ENCODE data around the gene DUSP28. TPM values are rescaled to one million over a fixed set of nuclear protein-coding genes. Genes with fewer than 3 reads are reported as not detected.
"Not testable (repeated sequence)": the region's sequence is repeated elsewhere in the genome, so short reads cannot be mapped to it uniquely, and the experiment has no call there.

DUSP28 gene
- polyA plus RNA-seq, 1 donor, result 6.6 TPM

DNA sequence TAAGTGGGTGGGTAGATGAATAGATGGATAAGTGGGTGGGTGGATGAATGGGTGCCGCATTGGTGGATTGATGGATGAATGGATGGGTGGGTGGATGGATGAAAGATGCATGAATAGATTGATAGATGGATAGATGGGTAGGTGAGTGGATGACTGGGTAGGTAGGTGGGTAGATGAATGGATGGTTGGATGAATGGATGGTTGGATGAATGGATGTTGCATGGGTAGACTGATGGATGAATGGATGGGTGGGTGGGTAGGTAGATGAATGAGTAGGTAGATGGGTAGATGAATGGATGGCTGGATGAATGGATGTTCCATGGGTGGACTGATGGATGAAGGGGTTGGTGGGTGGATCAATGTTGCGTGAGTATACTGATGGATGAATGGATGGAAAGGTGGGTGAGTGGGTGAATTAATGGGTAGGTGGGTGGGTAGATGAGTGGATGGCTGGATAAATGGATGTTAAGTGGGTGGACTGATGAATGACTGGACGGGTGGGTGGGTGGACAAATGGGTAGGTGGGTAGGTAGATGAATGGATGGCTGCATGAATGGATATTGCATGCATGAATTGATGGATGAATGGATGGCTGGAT lies 32.9 kb upstream of the DUSP28 start:
- WGBS (ENCODE audit: insufficient coverage, low lambda C conversion rate), result 65% methylated on average over 2 of the region's 3 CpGs
- no peaks in the 10 kb centered on the region for H3K27me3 ChIP-seq (ENCODE audit: control insufficient read depth, insufficient read depth, low read length)
- H3K4me1 ChIP-seq (ENCODE audit: control insufficient read depth, insufficient read depth, low read length), result no peaks in the 10 kb centered on the region
- H3K4me3 ChIP-seq (ENCODE audit: low read length), result no peak overlapping the region
- peaks cover 38% of the 10 kb centered on the region for H3K36me3 ChIP-seq (ENCODE audit: control insufficient read depth, insufficient read depth, low read length)
- no peak overlapping the region for H3K27ac ChIP-seq (ENCODE audit: low read length)
- peaks cover 59% of the 10 kb centered on the region for H3K9me3 ChIP-seq (ENCODE audit: control insufficient read depth, low read depth, low read length)
- no peak for DNase-seq

DNA sequence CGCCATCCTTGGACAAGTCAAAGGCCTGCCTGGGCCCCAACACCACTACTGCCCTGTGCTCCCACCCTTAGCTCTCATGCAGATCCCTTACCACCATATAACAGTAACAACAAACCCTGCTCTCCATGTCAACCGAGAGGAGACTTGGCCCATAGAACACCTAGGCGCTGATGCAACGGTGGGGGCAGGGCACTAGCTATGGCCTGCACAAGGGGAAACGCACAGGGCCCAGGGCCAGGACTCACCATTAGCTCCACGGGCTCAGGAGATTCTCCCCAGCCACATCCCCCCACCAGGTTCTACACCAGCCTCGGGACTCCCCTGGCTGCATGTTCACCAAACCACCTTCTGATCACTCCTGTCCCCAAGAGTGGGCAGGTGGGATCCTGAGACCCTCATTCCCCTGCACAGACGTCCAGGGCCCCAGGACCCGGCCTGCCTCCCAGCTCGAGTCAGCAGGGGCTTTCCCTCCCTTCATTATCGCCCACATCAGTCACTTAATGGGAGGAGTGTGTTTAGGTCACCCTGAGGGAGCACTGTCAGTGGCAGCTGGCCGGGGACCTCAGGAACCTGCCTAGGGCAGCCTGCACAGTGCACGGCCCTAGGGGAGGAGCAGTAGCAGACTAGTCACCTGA lies 31.6 kb upstream of the DUSP28 start:
- Histone ChIP-seq H3K9me3 (ENCODE audit: control insufficient read depth, low read depth, low read length) (peaks cover 56% of the 10 kb centered on the region), H3K27ac (ENCODE audit: low read length) (no peak overlapping the region), H3K4me3 (ENCODE audit: low read length) (no peak overlapping the region), H3K36me3 (ENCODE audit: control insufficient read depth, insufficient read depth, low read length) (peaks cover 29% of the 10 kb centered on the region), H3K4me1 (ENCODE audit: control insufficient read depth, insufficient read depth, low read length) (no peaks in the 10 kb centered on the region), H3K27me3 (ENCODE audit: control insufficient read depth, insufficient read depth, low read length) (no peaks in the 10 kb centered on the region)
- DNase-seq, result no peak
- WGBS (ENCODE audit: insufficient coverage, low lambda C conversion rate), result no CpG with 5 or more reads among the region's 13 CpGs

DNA sequence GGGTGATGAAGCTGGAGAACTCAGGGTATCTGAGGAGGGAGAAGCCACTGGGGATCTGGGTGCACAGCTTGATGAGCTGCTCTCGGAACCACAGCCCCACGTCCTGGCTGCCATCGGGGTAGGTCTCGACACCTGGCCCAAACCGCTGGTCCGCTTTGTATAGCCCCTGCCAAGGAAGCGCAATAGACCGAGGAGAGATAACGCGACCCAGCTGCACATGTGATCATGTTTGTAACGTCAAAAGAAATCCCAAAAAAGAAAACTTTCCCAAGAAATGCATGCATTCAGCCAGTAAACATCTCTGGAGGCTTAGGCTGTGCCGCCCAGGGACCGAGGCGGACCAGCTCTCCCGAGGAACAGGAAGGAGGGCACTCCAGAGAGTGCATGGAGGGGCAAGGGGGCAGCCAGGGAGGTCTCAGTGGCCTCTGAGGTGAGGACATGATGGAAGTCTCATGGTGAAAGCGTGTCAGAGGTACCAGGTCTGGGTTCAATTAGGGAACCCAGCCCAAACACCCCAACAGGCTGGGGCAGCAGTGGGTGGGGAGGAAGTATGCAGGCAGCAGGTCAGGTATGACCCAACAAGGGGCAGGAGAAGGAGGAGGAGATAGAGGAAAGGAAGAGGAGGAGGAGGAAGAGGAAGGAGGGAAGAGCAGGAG lies 30.7 kb upstream of the DUSP28 start:
- Histone ChIP-seq H3K27ac (ENCODE audit: low read length) (no peak overlapping the region), H3K9me3 (ENCODE audit: control insufficient read depth, low read depth, low read length) (peaks cover 49% of the 10 kb centered on the region), H3K4me1 (ENCODE audit: control insufficient read depth, insufficient read depth, low read length) (no peaks in the 10 kb centered on the region), H3K4me3 (ENCODE audit: low read length) (no peak overlapping the region), H3K27me3 (ENCODE audit: control insufficient read depth, insufficient read depth, low read length) (no peaks in the 10 kb centered on the region), H3K36me3 (ENCODE audit: control insufficient read depth, insufficient read depth, low read length) (peaks cover 20% of the 10 kb centered on the region)
- no CpG with 5 or more reads among the region's 16 CpGs for WGBS (ENCODE audit: insufficient coverage, low lambda C conversion rate)
- DNase-seq, result no peak

DNA sequence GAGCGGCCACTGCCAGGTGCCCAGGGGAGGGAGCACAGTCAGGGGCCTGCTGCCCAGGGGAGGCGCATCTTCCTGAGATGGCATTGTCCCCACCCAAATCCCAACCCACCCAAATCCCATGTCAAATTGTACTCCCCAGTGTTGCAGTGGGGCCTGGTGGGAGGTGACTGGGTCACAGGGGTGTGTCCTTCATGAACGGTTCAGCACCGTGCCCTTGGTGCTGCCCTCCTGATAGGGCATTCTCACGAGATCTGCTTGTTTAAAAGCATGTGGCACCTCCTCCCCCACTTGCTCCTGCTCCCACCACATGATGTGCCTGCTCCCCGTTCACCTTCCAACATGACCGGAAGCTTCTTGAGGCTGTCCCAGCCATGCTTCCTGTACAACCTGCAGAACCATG lies 30.0 kb upstream of the DUSP28 start:
- H3K36me3 ChIP-seq (ENCODE audit: control insufficient read depth, insufficient read depth, low read length), result peaks cover 17% of the 10 kb centered on the region

DNA sequence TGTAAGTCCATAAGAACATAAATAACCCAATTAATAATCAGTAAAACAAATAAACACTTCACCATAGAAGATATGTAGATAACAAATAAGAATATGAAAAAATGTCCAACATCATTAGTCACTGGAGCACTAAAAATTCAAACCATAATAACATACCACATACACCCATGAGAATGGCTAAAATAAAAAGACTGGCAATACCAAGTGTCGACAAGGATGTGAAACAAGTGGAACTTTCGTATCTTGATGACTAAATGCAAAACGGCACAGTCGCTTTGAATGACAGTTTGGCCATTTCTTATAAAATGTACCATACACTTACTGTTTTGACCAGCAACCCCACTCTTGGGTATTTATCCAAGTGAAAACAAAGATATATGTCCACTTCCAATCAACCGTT lies 29.1 kb upstream of the DUSP28 start:
- no peaks in the 10 kb centered on the region for H3K27me3 ChIP-seq (ENCODE audit: control insufficient read depth, insufficient read depth, low read length)
- peaks cover 40% of the 10 kb centered on the region for H3K9me3 ChIP-seq (ENCODE audit: control insufficient read depth, low read depth, low read length)
- no peak for DNase-seq
- H3K27ac ChIP-seq (ENCODE audit: low read length), result no peak overlapping the region
- H3K4me3 ChIP-seq (ENCODE audit: low read length), result no peak overlapping the region
- no peaks in the 10 kb centered on the region for H3K4me1 ChIP-seq (ENCODE audit: control insufficient read depth, insufficient read depth, low read length)
- peaks cover 8% of the 10 kb centered on the region for H3K36me3 ChIP-seq (ENCODE audit: control insufficient read depth, insufficient read depth, low read length)
- whole genome bisulfite sequencing (ENCODE audit: insufficient coverage, low lambda C conversion rate), result 100% methylated on average over 5 of the region's 5 CpGs

More for the DNA sequence above, 30.0 kb upstream of the DUSP28 start:
- Histone ChIP-seq H3K4me1 (ENCODE audit: control insufficient read depth, insufficient read depth, low read length) (no peaks in the 10 kb centered on the region), H3K9me3 (ENCODE audit: control insufficient read depth, low read depth, low read length) (peaks cover 48% of the 10 kb centered on the region), H3K27me3 (ENCODE audit: control insufficient read depth, insufficient read depth, low read length) (no peaks in the 10 kb centered on the region), H3K4me3 (ENCODE audit: low read length) (no peak overlapping the region), H3K27ac (ENCODE audit: low read length) (no peak overlapping the region)
- WGBS (ENCODE audit: insufficient coverage, low lambda C conversion rate), result no CpG with 5 or more reads among the region's 7 CpGs
- no peak for DNase-seq

DNA sequence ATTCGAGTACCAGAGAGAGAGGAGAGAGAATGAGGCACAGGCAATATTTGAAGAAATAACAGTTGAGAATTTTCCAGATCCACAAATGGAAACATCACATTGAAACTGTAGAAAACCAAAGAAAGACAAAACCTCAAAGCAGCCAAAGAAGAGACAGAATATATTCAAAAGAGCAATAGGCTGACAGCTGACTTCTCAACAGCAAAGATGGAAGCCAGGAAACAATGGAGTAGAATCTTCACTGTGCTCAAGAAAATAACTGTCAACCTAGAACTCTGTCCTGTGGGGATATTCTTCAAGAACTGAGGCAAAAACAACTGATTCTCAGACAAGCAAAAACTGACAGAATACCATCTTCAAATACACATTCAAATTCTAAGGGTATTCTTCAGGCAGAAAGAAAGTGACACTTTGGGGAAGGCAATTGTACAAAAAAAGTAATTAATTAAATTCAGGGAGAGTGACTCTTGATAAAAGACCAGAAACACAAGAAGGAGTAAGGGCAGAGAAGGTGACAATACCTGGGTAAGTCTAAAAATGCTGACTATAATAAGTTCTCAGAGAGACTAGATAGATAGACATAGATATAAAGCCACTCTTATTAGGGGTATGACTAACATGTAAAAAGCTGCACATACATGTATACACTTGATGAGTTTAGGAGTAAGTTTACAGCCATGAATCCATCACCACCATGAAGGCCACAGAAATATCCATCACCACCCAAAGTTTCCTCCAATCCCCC lies 28.0 kb upstream of the DUSP28 start:
- no peaks in the 10 kb centered on the region for H3K27me3 ChIP-seq (ENCODE audit: control insufficient read depth, insufficient read depth, low read length)
- peaks cover 31% of the 10 kb centered on the region for H3K9me3 ChIP-seq (ENCODE audit: control insufficient read depth, low read depth, low read length)
- no peak overlapping the region for H3K27ac ChIP-seq (ENCODE audit: low read length)
- no peak for DNase-seq
- no peak overlapping the region for H3K4me3 ChIP-seq (ENCODE audit: low read length)
- H3K4me1 ChIP-seq (ENCODE audit: control insufficient read depth, insufficient read depth, low read length), result no peaks in the 10 kb centered on the region
- H3K36me3 ChIP-seq (ENCODE audit: control insufficient read depth, insufficient read depth, low read length), result peaks cover 5% of the 10 kb centered on the region
- WGBS (ENCODE audit: insufficient coverage, low lambda C conversion rate), result 100% methylated on average over 1 of the region's 1 CpG

DNA sequence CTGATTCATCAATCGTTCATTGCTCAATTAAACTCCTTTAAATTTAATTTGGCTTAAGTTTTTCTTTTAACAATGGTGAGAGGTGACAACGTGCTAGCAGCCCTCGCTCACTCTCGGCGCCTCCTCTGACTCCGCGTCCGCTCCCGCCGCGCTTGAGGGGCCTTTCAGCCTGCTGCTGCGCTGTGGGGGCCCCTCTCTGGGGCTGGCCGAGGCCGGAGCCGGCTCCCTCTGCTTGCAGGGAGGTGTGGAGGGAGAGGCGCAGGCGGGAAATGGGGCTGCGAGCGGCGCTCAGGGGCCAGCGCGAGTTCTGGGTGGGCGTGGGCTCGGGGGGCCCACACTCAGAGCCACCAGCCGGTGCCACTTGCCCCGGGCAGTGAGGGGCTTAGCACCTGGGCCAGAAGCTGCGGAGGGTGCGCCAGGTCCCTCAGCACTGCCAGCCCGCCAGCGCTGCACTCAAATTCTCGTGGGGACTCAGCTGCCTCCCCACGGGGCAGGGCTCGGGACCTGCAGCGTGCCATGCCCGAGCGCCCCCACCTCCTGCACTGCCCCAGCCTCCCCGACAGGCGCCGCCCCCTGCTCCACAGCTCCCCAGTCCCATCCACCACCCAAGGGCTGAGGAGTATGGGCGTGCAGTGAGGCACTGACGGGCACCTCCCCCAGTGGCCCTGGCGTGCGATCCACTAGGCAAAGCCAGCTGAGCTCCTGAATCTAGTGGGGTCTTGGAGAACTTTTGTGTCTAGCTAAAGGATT lies 22.0 kb upstream of the DUSP28 start:
- H3K9me3 ChIP-seq (ENCODE audit: control insufficient read depth, low read depth, low read length), result no peaks in the 10 kb centered on the region
- no peak for DNase-seq
- H3K27ac ChIP-seq (ENCODE audit: low read length), result no peak overlapping the region
- no peaks in the 10 kb centered on the region for H3K4me1 ChIP-seq (ENCODE audit: control insufficient read depth, insufficient read depth, low read length)
- H3K36me3 ChIP-seq (ENCODE audit: control insufficient read depth, insufficient read depth, low read length), result peaks cover 20% of the 10 kb centered on the region
- H3K27me3 ChIP-seq (ENCODE audit: control insufficient read depth, insufficient read depth, low read length), result no peaks in the 10 kb centered on the region
- H3K4me3 ChIP-seq (ENCODE audit: low read length), result no peak overlapping the region
- WGBS (ENCODE audit: insufficient coverage, low lambda C conversion rate), result no CpG with 5 or more reads among the region's 43 CpGs

DNA sequence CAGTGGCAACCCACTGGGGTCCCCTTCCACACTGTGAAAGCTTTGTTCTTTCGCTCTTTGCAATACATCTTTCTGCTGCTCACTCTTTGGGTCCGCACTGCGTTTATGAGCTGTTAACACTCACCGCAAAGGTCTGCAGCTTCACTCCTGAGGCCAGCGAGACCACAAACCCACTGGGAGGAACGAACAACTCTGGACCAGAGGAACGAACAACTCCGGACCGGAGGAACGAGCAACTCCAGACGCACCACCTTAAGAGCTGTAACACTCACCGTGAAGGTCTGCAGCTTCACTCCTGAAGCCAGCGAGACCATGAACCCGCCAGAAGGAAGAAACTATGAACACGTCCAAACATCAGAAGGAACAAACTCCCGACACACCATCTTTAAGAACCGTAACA lies 21.1 kb upstream of the DUSP28 start:
- H3K4me1 ChIP-seq (ENCODE audit: control insufficient read depth, insufficient read depth, low read length); H3K27me3 ChIP-seq (ENCODE audit: control insufficient read depth, insufficient read depth, low read length); H3K27ac ChIP-seq (ENCODE audit: low read length); H3K4me3 ChIP-seq (ENCODE audit: low read length); DNase-seq; H3K9me3 ChIP-seq (ENCODE audit: control insufficient read depth, low read depth, low read length): not testable (repeated sequence)
- peaks cover 20% of the 10 kb centered on the region for H3K36me3 ChIP-seq (ENCODE audit: control insufficient read depth, insufficient read depth, low read length)
- 100% methylated on average over 2 of the region's 17 CpGs for WGBS (ENCODE audit: insufficient coverage, low lambda C conversion rate)

DNA sequence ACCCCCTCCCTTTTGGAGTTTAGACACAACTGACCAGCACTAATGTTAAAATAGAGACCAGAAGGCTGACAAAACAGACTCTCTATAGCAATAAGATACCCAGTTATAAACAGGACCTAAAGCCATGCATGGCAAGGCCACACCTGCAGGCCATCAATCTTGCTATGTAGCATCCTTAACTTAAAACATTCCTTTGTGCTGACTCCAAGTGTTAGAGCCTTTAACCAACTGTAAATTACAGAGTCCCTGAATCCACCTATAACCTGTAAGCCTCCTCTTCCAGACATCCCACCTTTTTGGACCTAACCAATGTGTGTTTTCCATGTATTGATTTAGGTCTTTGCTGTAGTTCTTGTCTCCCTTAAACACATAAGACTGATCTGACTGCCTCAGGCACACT lies 20.3 kb upstream of the DUSP28 start:
- Histone ChIP-seq H3K4me1 (ENCODE audit: control insufficient read depth, insufficient read depth, low read length) (no peaks in the 10 kb centered on the region), H3K27me3 (ENCODE audit: control insufficient read depth, insufficient read depth, low read length) (no peaks in the 10 kb centered on the region), H3K4me3 (ENCODE audit: low read length) (no peak overlapping the region), H3K27ac (ENCODE audit: low read length) (no peak overlapping the region), H3K36me3 (ENCODE audit: control insufficient read depth, insufficient read depth, low read length) (peaks cover 20% of the 10 kb centered on the region), H3K9me3 (ENCODE audit: control insufficient read depth, low read depth, low read length) (no peaks in the 10 kb centered on the region)
- DNase-seq, result no peak

DNA sequence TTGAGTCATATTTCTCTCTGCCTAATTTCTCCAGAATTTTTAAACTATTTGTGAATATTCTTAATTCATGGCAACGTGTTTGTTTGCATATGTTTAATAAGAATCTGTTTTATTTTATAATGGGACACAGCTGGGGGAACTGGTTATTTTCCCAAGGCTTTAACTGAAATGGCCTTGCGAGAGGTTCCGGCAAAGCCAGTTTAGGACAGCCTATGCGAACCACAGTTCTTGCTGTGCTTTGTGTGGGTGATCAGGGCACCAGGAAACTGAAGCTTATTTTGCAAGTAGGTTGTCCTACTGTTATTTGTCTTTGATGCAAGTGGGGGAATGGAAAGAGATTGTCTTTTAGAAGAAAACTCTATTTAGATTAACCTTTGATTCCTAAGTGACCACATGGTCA lies 8.9 kb upstream of the DUSP28 start:
- H3K9me3 ChIP-seq (ENCODE audit: control insufficient read depth, low read depth, low read length), result no peaks in the 10 kb centered on the region
- no peaks in the 10 kb centered on the region for H3K27me3 ChIP-seq (ENCODE audit: control insufficient read depth, insufficient read depth, low read length)
- WGBS (ENCODE audit: insufficient coverage, low lambda C conversion rate), result no CpG with 5 or more reads among the region's 4 CpGs
- no peak overlapping the region for H3K27ac ChIP-seq (ENCODE audit: low read length)
- H3K36me3 ChIP-seq (ENCODE audit: control insufficient read depth, insufficient read depth, low read length), result peaks cover 22% of the 10 kb centered on the region
- no peak overlapping the region for H3K4me3 ChIP-seq (ENCODE audit: low read length)
- peaks cover 4% of the 10 kb centered on the region for H3K4me1 ChIP-seq (ENCODE audit: control insufficient read depth, insufficient read depth, low read length)
- no peak for DNase-seq

Measured in large intestine (tissue), 3 donors.